ENCODE measurements around the gene SPEM3. TPM values are rescaled to one million over a fixed set of nuclear protein-coding genes. Genes with fewer than 3 reads are reported as not detected.
A peak's percentile ranks its signal among the peaks of the same experiment; 100 is the strongest.

The SPEM3 gene
- total RNA-seq, 5 donors from 2014 or later (not counting 1 experiment from before 2014, with no cell fraction given): not detected

GRCh38 chr17:7417056-7417655 lies 11.5 kb upstream of the SPEM3 start:
- no peak overlapping the region for H3K4me3 ChIP-seq (ENCODE audit: control insufficient read depth in 1 of 2, extremely low read depth in 1 of 2, low read length in 1 of 2)
- no peaks in the 10 kb centered on the region for H3K36me3 Mint-ChIP-seq
- H3K4me3 Mint-ChIP-seq: no peak overlapping the region
- peaks cover 0 to 4% of the 10 kb centered on the region in 2 donors for H3K27me3 Mint-ChIP-seq
- ATAC-seq (replicated peaks in 1 of 4) (no peak), DNase-seq (no peak)
- H3K27ac ChIP-seq (ENCODE audit: low read length): no peak overlapping the region
- H3K4me1 Mint-ChIP-seq: no peaks in the 10 kb centered on the region
- H3K27me3 ChIP-seq (replicated peaks in 1 of 2; ENCODE audit: control insufficient read depth in 2 of 2, extremely low read depth in 1 of 2, insufficient read depth in 2 of 2, low read length in 1 of 2): peaks cover 0 to 21% of the 10 kb centered on the region in 2 experiments
- H3K9me3 ChIP-seq: no peaks in the 10 kb centered on the region
- H3K4me1 ChIP-seq (ENCODE audit: control insufficient read depth in 1 of 2, extremely low read depth in 1 of 2, insufficient read depth in 2 of 2, low read length in 2 of 2): no peaks in the 10 kb centered on the region
- H3K27ac Mint-ChIP-seq: no peak overlapping the region
- ChIA-PET POLR2A (no interaction called here), CTCF (no interaction called here)
- 95% methylated on average over 43 of the region's 54 CpGs for WGBS (ENCODE audit: insufficient coverage)
- H3K36me3 ChIP-seq (ENCODE audit: control insufficient read depth in 2 of 2, extremely low read depth in 1 of 2, insufficient read depth in 1 of 2, low read length in 1 of 2): no peaks in the 10 kb centered on the region
- H3K9me3 Mint-ChIP-seq: no peaks in the 10 kb centered on the region

- H3K9me3 ChIP-seq: no peaks in the 10 kb centered on the region
- no peak overlapping the region for H3K27ac ChIP-seq (ENCODE audit: low read length)
- Mint-ChIP-seq H3K27ac (no peak overlapping the region), H3K27me3 (peaks cover 0 to 4% of the 10 kb centered on the region in 2 donors), H3K4me3 (no peak overlapping the region), H3K36me3 (no peaks in the 10 kb centered on the region), H3K9me3 (no peaks in the 10 kb centered on the region), H3K4me1 (no peaks in the 10 kb centered on the region)
- DNase-seq (no peak), ATAC-seq (replicated peaks in 1 of 4) (no peak)
- peaks cover 0 to 21% of the 10 kb centered on the region in 2 experiments for H3K27me3 ChIP-seq (replicated peaks in 1 of 2; ENCODE audit: control insufficient read depth in 2 of 2, extremely low read depth in 1 of 2, insufficient read depth in 2 of 2, low read length in 1 of 2)
- H3K4me1 ChIP-seq (ENCODE audit: control insufficient read depth in 1 of 2, extremely low read depth in 1 of 2, insufficient read depth in 2 of 2, low read length in 2 of 2): no peaks in the 10 kb centered on the region
- 83% methylated on average over 9 of the region's 18 CpGs for WGBS (ENCODE audit: insufficient coverage)
- ChIA-PET POLR2A (no interaction called here), CTCF (interaction anchor here in 1 of 2 donors (0.5 kb wide), 1 partner anchor 116 kb away, joined by 3 read pairs; no protein-coding TSS in a partner anchor)
- H3K4me3 ChIP-seq (ENCODE audit: control insufficient read depth in 1 of 2, extremely low read depth in 1 of 2, low read length in 1 of 2): no peak overlapping the region
- H3K36me3 ChIP-seq (ENCODE audit: control insufficient read depth in 2 of 2, extremely low read depth in 1 of 2, insufficient read depth in 1 of 2, low read length in 1 of 2): no peaks in the 10 kb centered on the region
Measured at GRCh38 chr17:7418472-7419152, 10.0 kb upstream of the SPEM3 start.

GRCh38 chr17:7419819-7420610 lies 8.6 kb upstream of the SPEM3 start, which contains the start of gene SPEM1:
Gene SPEM1, plus strand, starts transcription at chr17:7420324. Its CDS starts 61 bp downstream, at chr17:7420385.
- DNase-seq (no peak), ATAC-seq (replicated peaks in 1 of 4) (no peak)
- H3K9me3 Mint-ChIP-seq: no peaks in the 10 kb centered on the region
- POLR2A ChIA-PET: interaction anchor here in 1 of 2 donors (0.6 kb wide), 1 partner anchor 839 kb away, joined by 6 read pairs; no protein-coding TSS in a partner anchor
- no peaks in the 10 kb centered on the region for H3K4me1 Mint-ChIP-seq
- Histone ChIP-seq H3K27me3 (replicated peaks in 1 of 2; ENCODE audit: control insufficient read depth in 2 of 2, extremely low read depth in 1 of 2, insufficient read depth in 2 of 2, low read length in 1 of 2) (peaks cover 0 to 21% of the 10 kb centered on the region in 2 experiments), H3K4me3 (ENCODE audit: control insufficient read depth in 1 of 2, extremely low read depth in 1 of 2, low read length in 1 of 2) (no peak within 1 kb of the TSS), H3K27ac (ENCODE audit: low read length) (no peak within 1 kb of the TSS), H3K4me1 (ENCODE audit: control insufficient read depth in 1 of 2, extremely low read depth in 1 of 2, insufficient read depth in 2 of 2, low read length in 2 of 2) (no peaks in the 10 kb centered on the region), H3K9me3 (no peaks in the 10 kb centered on the region), H3K36me3 (ENCODE audit: control insufficient read depth in 2 of 2, extremely low read depth in 1 of 2, insufficient read depth in 1 of 2, low read length in 1 of 2) (no peaks in the 10 kb centered on the region)
- WGBS (ENCODE audit: insufficient coverage): 86% methylated on average over 16 of the region's 17 CpGs
- H3K27ac Mint-ChIP-seq: no peak within 1 kb of the TSS
- no peak within 1 kb of the TSS for H3K4me3 Mint-ChIP-seq
- peaks cover 0 to 4% of the 10 kb centered on the region in 2 donors for H3K27me3 Mint-ChIP-seq
- CTCF ChIA-PET: no interaction called here
- H3K36me3 Mint-ChIP-seq: no peaks in the 10 kb centered on the region

GRCh38 chr17:7421186-7421585 lies 7.5 kb upstream of the SPEM3 start:
- H3K9me3 Mint-ChIP-seq: no peaks in the 10 kb centered on the region
- H3K27ac Mint-ChIP-seq: no peak overlapping the region
- no peaks in the 10 kb centered on the region for H3K36me3 Mint-ChIP-seq
- H3K4me3 ChIP-seq (ENCODE audit: control insufficient read depth in 1 of 2, extremely low read depth in 1 of 2, low read length in 1 of 2): no peak overlapping the region
- H3K9me3 ChIP-seq: no peaks in the 10 kb centered on the region
- 93% methylated on average over 8 of the region's 16 CpGs for WGBS (ENCODE audit: insufficient coverage)
- peaks cover 0 to 4% of the 10 kb centered on the region in 2 donors for H3K27me3 Mint-ChIP-seq
- no peak overlapping the region for H3K27ac ChIP-seq (ENCODE audit: low read length)
- no peak for ATAC-seq (replicated peaks in 1 of 4)
- H3K27me3 ChIP-seq (replicated peaks in 1 of 2; ENCODE audit: control insufficient read depth in 2 of 2, extremely low read depth in 1 of 2, insufficient read depth in 2 of 2, low read length in 1 of 2): peaks cover 0 to 21% of the 10 kb centered on the region in 2 experiments
- no peaks in the 10 kb centered on the region for H3K4me1 Mint-ChIP-seq
- H3K36me3 ChIP-seq (ENCODE audit: control insufficient read depth in 2 of 2, extremely low read depth in 1 of 2, insufficient read depth in 1 of 2, low read length in 1 of 2): no peaks in the 10 kb centered on the region
- H3K4me1 ChIP-seq (ENCODE audit: control insufficient read depth in 1 of 2, extremely low read depth in 1 of 2, insufficient read depth in 2 of 2, low read length in 2 of 2): no peaks in the 10 kb centered on the region
- ChIA-PET POLR2A (no interaction called here), CTCF (no interaction called here)
- DNase-seq: no peak
- no peak overlapping the region for H3K4me3 Mint-ChIP-seq

- Histone ChIP-seq H3K4me1 (ENCODE audit: control insufficient read depth in 1 of 2, extremely low read depth in 1 of 2, insufficient read depth in 2 of 2, low read length in 2 of 2) (no peaks in the 10 kb centered on the region), H3K27ac (ENCODE audit: low read length) (no peak overlapping the region), H3K9me3 (no peaks in the 10 kb centered on the region), H3K4me3 (ENCODE audit: control insufficient read depth in 1 of 2, extremely low read depth in 1 of 2, low read length in 1 of 2) (no peak overlapping the region), H3K27me3 (replicated peaks in 1 of 2; ENCODE audit: control insufficient read depth in 2 of 2, extremely low read depth in 1 of 2, insufficient read depth in 2 of 2, low read length in 1 of 2) (peaks cover 0 to 17% of the 10 kb centered on the region in 2 experiments), H3K36me3 (ENCODE audit: control insufficient read depth in 2 of 2, extremely low read depth in 1 of 2, insufficient read depth in 1 of 2, low read length in 1 of 2) (no peaks in the 10 kb centered on the region)
- ChIA-PET CTCF (no interaction called here), POLR2A (no interaction called here)
- DNase-seq (no peak), ATAC-seq (replicated peaks in 1 of 4) (no peak)
- no peaks in the 10 kb centered on the region for H3K36me3 Mint-ChIP-seq
- no peak overlapping the region for H3K4me3 Mint-ChIP-seq
- no peaks in the 10 kb centered on the region for H3K9me3 Mint-ChIP-seq
- peaks cover 0 to 4% of the 10 kb centered on the region in 2 donors for H3K27me3 Mint-ChIP-seq
- peak overlapping the region in 1 of 2 donors; percentile 15 for H3K27ac Mint-ChIP-seq
- 88% methylated on average over 1 of the region's 4 CpGs for WGBS (ENCODE audit: insufficient coverage)
- H3K4me1 Mint-ChIP-seq: no peaks in the 10 kb centered on the region
Measured at GRCh38 chr17:7423679-7424078, 5.0 kb upstream of the SPEM3 start.

DNA sequence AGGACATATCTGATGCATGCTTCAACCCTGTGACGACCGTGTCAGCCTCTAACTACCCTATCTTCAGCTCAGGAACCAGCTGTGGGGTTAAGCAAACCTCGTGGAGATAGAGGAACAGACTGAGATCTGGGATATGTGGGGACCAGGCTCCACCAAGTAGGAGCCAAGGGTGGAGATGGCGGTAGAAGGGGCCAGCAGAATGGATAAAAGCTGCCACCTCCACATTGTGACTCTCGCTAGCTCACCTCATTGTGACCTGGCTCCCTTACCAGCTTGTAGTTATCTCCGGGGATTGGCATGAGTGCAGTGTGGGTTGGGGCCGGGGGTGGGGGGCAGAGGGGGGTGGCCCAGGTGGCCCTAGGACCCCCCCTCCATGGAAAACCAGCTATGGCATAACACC lies 3.3 kb upstream of the SPEM3 start, which contains the start of gene SPEM2:
Gene SPEM2, plus strand, starts transcription at position 301 of the 400 bp plus-strand sequence. Its CDS starts 73 bp downstream, at position 374.
- DNase-seq (no peak), ATAC-seq (replicated peaks in 1 of 4) (no peak)
- Histone ChIP-seq H3K4me3 (ENCODE audit: control insufficient read depth in 1 of 2, extremely low read depth in 1 of 2, low read length in 1 of 2) (no peak within 1 kb of the TSS), H3K9me3 (no peaks in the 10 kb centered on the region), H3K4me1 (ENCODE audit: control insufficient read depth in 1 of 2, extremely low read depth in 1 of 2, insufficient read depth in 2 of 2, low read length in 2 of 2) (no peaks in the 10 kb centered on the region), H3K27me3 (replicated peaks in 1 of 2; ENCODE audit: control insufficient read depth in 2 of 2, extremely low read depth in 1 of 2, insufficient read depth in 2 of 2, low read length in 1 of 2) (peaks cover 0 to 2% of the 10 kb centered on the region in 2 experiments), H3K27ac (ENCODE audit: low read length) (no peak within 1 kb of the TSS), H3K36me3 (ENCODE audit: control insufficient read depth in 2 of 2, extremely low read depth in 1 of 2, insufficient read depth in 1 of 2, low read length in 1 of 2) (no peaks in the 10 kb centered on the region)
- Mint-ChIP-seq H3K9me3 (no peaks in the 10 kb centered on the region), H3K36me3 (no peaks in the 10 kb centered on the region), H3K27me3 (no peaks in the 10 kb centered on the region), H3K4me3 (no peak within 1 kb of the TSS), H3K4me1 (no peaks in the 10 kb centered on the region), H3K27ac (no peak within 1 kb of the TSS)
- POLR2A ChIA-PET: no interaction called here
- no CpG with 5 or more reads among the region's 7 CpGs for WGBS (ENCODE audit: insufficient coverage)
- CTCF ChIA-PET: interaction anchor here in 1 of 2 donors (0.5 to 0.7 kb wide), 2 partner anchors 57 to 1067 kb away, joined by 3 to 5 read pairs; no protein-coding TSS in a partner anchor

Data from T-cell (primary cell).